Measurements from ENCODE around the gene SLC6A13.

- TF ChIP-seq POLR2AphosphoS5 (IDR thresholded peaks at IDR 0.05; ENCODE audit: low read depth, low read length) (no peak), TAF1 (IDR thresholded peaks at IDR 0.05; ENCODE audit: borderline replicate concordance, low read depth, low read length) (no peak), POLR2A (IDR thresholded peaks at IDR 0.05; ENCODE audit: low read depth, low read length) (no peak)
Measured at GRCh38 chr12:202081-202731, 60.4 kb downstream of the SLC6A13 start.

Data from GM12892 (cell line).